Activated naive CD4-positive, alpha-beta T cell treated with anti-CD3 and anti-CD28 coated beads, Interleukin-2, amount 10 ng/mL, durations not matched to agents 7 days and 5 days (primary cell): Measurements from ENCODE around the gene IBSP.

ENCODE experiments used
- CTCF ChIA-PET: fragments of 350-600 bp; sonication (Branson Sonifier 250); formaldehyde crosslinking; loops from one replicate; lab custom pipeline; 2021; ENCODE audit warnings: antibody characterized with exemption; lab: Charles Lee
- DNase-seq: peaks from one replicate; pipeline ENCODE4 v3.0.0-alpha.2; 2020
- H3K27ac Mint-ChIP-seq: one replicate; pipeline ENCODE4 v1.8.0; 2021; ENCODE audit warnings: mild to moderate bottlenecking, moderate library complexity, mixed read lengths
- H3K27me3 Mint-ChIP-seq: one replicate; pipeline ENCODE4 v1.8.0; 2021; ENCODE audit warnings: mild to moderate bottlenecking, mixed read lengths
- H3K36me3 Mint-ChIP-seq: one replicate; pipeline ENCODE4 v1.8.0; 2021; ENCODE audit warnings: mixed read lengths
- H3K4me1 Mint-ChIP-seq: one replicate; pipeline ENCODE4 v1.8.0; 2021; ENCODE audit warnings: mixed read lengths
- H3K4me3 Mint-ChIP-seq: one replicate; pipeline ENCODE4 v1.8.0; 2021; ENCODE audit warnings: mild to moderate bottlenecking, moderate library complexity, mixed read lengths
- H3K9me3 Mint-ChIP-seq: one replicate; pipeline ENCODE4 v1.8.0; 2021; ENCODE audit warnings: mixed read lengths

Gene IBSP, protein sequence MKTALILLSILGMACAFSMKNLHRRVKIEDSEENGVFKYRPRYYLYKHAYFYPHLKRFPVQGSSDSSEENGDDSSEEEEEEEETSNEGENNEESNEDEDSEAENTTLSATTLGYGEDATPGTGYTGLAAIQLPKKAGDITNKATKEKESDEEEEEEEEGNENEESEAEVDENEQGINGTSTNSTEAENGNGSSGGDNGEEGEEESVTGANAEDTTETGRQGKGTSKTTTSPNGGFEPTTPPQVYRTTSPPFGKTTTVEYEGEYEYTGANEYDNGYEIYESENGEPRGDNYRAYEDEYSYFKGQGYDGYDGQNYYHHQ

DNA sequence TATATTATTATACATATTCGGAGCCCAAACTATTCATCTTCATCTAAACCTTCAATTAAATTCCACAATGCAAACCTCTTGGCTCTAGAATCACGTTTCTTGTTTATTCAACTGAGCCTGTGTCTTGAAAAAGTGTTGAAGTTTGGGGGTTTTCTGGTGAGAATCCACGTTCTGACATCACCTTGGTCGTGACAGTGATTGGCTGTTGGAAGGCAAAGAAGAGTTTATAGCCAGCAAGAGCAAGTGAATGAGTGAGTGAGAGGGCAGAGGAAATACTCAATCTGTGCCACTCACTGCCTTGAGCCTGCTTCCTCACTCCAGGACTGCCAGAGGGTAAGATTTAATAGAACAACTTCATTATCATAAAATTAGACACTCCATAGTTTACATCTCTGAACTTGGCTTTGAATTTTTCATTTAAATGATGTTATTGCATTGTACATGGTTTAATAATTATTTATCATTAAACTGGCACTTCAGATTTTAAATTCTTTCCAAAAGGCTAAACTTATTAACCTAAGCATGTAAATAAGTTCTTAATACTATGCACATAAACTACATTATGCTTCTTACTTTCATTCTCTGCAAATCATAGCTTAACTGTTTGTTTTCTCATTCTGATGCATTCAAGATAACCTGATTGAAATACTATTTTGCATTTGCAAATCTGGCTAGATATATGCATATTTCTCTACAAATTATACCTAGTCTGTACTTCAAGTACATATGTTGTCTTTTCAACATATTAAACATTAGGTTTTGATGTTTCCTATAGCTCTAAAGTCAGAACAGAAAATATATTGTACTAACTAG, at the start of gene IBSP:
Gene IBSP (plus strand): TSS at position 254 of the 813 bp plus-strand sequence. CDS start 2,808 bp downstream, outside the sequence.
- CTCF ChIA-PET, result no interaction called here
- Mint-ChIP-seq H3K4me3 (no peak within 1 kb of the TSS), H3K4me1 (no peaks in the 10 kb centered on the region), H3K27ac (no peak within 1 kb of the TSS), H3K27me3 (no peaks in the 10 kb centered on the region), H3K9me3 (no peaks in the 10 kb centered on the region), H3K36me3 (no peaks in the 10 kb centered on the region)
- no peak for DNase-seq

DNA sequence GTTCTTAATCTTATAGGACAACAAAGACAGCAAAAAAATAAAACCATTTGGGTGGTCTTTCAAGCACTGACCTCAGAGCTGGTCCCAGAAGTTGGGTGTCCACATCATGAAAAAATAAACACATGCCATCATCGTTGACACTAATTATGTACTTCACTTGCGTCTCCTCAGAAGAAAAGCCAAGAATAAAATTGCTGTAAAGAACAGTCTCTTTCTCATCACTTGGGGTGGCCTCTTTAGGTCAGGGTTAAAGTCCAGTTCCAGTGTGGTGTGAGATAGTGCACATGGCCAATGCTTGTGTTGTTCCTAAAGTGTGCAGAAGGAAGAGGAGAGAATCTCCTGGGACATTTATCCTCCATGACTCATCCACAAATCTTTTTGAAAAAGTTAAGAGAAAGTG, 49.5 kb upstream of the IBSP start:
- Mint-ChIP-seq H3K36me3 (no peaks in the 10 kb centered on the region), H3K27me3 (no peaks in the 10 kb centered on the region), H3K9me3 (no peaks in the 10 kb centered on the region), H3K4me3 (no peak overlapping the region), H3K27ac (no peak overlapping the region), H3K4me1 (no peaks in the 10 kb centered on the region)
- DNase-seq, result no peak
- CTCF ChIA-PET, result no interaction called here

DNA sequence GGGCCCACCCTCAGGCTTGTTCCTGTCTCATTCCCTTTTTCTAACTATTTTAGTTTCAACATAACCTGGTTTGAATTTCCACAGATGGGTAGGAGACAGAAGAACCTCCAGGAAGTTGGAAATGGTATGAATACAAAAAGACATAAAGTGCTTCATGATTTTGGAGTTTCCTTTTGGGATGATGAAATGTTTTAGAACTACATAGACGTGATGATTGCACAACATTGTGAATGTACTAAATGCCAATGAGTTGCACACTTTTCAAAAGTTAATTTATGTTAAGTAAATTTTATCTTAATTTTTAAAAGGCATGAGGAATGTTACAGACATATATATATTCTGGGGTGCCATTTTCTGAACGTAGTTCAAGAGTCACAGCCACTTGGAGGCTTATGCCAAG, 41.1 kb upstream of the IBSP start:
- Mint-ChIP-seq H3K4me3 (no peak overlapping the region), H3K27ac (no peak overlapping the region), H3K4me1 (no peaks in the 10 kb centered on the region), H3K27me3 (no peaks in the 10 kb centered on the region), H3K36me3 (no peaks in the 10 kb centered on the region), H3K9me3 (no peaks in the 10 kb centered on the region)
- CTCF ChIA-PET, result no interaction called here
- DNase-seq, result no peak

DNA sequence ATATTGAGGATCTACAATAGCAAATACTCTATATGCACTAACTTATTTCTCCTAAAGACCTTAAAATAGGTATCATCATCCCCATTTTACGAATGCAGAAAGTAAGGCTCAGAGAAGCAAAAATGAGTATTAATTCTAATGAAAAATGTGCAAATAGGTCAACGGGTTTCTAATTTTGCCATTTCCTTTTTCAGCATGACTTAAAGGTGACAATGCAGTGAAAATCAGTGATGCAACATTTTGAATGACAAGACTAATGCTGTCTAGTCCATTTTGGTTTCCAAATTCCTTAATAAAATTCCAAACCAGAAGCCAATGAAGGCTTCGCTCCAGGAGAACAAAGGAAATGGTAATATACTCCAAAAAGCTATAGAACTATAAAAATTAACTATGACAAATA, 37.0 kb upstream of the IBSP start:
- no peak overlapping the region for H3K4me3 Mint-ChIP-seq
- H3K36me3 Mint-ChIP-seq, result no peaks in the 10 kb centered on the region
- CTCF ChIA-PET, result no interaction called here
- H3K27ac Mint-ChIP-seq, result no peak overlapping the region
- no peaks in the 10 kb centered on the region for H3K27me3 Mint-ChIP-seq
- no peaks in the 10 kb centered on the region for H3K4me1 Mint-ChIP-seq
- DNase-seq, result no peak
- no peaks in the 10 kb centered on the region for H3K9me3 Mint-ChIP-seq

DNA sequence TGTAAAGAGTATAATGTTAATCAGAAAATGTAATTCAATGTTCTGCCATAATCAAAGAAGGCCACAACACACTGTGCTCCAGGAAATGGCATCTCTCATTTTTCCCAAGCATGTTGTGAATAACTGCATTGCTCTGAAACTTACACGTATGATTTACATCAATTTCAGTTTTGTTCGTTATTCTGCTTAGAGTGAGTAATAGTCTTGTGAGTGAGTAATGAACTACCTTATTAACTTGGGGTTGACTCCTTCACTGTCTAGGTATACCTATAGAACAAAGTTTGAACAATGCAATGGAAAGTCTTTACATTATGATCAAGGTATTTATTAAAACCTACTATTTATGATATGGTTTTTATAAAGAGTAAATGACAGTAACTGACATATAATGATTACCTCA, 17.8 kb upstream of the IBSP start:
- no peaks in the 10 kb centered on the region for H3K9me3 Mint-ChIP-seq
- H3K4me3 Mint-ChIP-seq, result no peak overlapping the region
- no peaks in the 10 kb centered on the region for H3K4me1 Mint-ChIP-seq
- H3K36me3 Mint-ChIP-seq, result no peaks in the 10 kb centered on the region
- H3K27me3 Mint-ChIP-seq, result peaks cover 3% of the 10 kb centered on the region
- DNase-seq, result no peak
- CTCF ChIA-PET, result no interaction called here
- H3K27ac Mint-ChIP-seq, result no peak overlapping the region

DNA sequence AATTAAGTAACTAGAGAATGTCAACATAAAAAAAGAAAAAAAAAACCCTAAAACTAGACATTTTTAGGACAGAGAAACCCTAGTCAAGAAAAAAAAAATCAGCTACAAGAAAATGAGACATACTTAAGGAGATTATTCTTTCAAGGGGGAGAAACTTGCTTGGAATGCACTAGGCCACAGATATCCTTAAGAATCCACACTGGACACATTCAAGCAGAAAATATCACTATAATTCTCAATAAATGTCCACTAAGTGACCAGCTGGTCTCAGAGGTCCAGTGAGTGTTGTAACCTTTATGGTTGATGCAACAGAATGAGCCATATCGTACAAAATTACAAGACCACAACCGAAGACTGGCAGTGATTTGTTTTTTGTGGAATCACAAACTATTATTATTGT, 15.6 kb upstream of the IBSP start:
- no peak for DNase-seq
- CTCF ChIA-PET, result no interaction called here
- Mint-ChIP-seq H3K4me3 (no peak overlapping the region), H3K27me3 (peaks cover 3% of the 10 kb centered on the region), H3K27ac (no peak overlapping the region), H3K4me1 (no peaks in the 10 kb centered on the region), H3K9me3 (no peaks in the 10 kb centered on the region), H3K36me3 (no peaks in the 10 kb centered on the region)

DNA sequence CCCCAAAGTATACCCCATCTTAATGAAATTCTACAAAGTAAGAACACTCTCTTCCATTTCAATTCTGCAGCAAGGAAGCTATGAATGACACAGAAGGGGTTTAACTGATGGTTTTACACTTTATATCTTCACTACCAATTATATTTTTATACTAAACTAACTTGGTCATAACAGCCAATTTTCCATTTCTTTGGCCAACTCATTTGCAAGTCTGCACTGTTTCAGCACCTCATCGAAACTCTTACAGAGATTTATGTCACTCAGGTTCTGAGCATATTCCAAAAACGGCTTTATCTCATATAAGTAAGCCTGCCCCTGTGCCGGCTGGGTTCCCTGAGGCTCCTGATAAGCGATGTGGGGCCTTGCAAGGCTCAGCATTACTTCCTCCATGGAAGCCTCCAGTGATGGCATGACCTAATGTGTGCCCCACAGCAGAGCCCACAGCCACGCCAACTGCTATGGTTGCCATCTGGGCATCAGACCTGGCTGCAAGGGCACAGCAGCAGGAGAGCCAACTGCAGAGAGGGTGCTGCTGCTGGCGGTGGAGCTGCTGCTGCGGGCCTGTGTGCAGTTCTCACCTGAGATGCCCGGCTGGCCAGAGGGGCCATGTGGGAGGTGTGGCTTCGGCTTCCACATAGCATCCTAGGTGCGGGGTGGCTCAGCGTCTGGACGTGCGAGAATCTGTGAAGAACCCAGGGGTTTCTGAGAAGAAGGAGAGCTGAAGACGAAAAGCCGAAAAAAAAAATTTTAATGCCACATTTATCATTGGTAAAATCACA, 13.4 kb upstream of the IBSP start:
- Mint-ChIP-seq H3K9me3 (no peaks in the 10 kb centered on the region), H3K27me3 (peaks cover 3% of the 10 kb centered on the region), H3K4me3 (no peak overlapping the region), H3K4me1 (no peaks in the 10 kb centered on the region), H3K27ac (no peak overlapping the region), H3K36me3 (no peaks in the 10 kb centered on the region)
- CTCF ChIA-PET, result interaction anchor here (0.6 kb wide), 1 partner anchor 63 kb away, joined by 3 read pairs; no protein-coding TSS in a partner anchor
- no peak for DNase-seq

DNA sequence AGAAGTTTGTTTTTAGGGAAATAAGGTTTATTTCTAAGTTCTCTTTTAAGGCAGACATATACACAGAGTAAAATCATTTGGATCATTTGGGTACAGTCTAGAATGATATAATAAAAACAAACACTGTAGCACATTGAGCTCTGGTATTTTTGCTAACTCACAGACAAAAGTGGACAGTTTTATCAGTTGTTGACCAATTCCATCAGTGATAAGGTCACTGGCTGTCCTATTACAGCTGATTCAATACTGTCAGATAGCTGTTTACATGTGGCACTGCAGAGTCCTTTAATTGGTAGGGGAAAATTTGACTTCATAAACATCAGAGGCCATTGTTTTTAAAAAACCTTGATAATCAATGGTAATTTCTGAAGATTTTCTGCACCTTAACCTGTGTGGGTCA, 3.5 kb downstream of the IBSP start:
- Mint-ChIP-seq H3K27ac (no peak overlapping the region), H3K9me3 (no peaks in the 10 kb centered on the region), H3K27me3 (no peaks in the 10 kb centered on the region), H3K36me3 (no peaks in the 10 kb centered on the region), H3K4me3 (no peak overlapping the region), H3K4me1 (no peaks in the 10 kb centered on the region)
- DNase-seq, result no peak
- CTCF ChIA-PET, result no interaction called here

DNA sequence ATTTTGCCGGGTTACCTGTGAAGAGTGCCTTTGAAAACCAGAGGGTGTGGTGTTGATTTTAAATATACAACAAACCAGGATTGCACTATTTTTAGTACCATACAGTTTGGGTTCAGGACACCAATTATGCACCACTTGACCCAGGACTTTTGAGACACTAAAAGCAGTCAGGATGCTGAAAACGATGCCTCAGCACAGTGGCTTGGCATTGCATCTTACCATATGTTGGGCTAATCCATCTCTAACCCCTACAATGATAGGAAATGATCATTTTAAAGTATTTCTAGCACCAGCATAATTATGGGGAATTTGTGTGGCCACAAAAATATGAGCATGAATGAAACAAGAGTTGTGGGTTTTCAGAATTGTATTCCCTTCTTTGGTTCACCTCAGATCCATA, 4.1 kb downstream of the IBSP start:
- Mint-ChIP-seq H3K36me3 (no peaks in the 10 kb centered on the region), H3K4me3 (no peak overlapping the region), H3K27me3 (no peaks in the 10 kb centered on the region), H3K4me1 (no peaks in the 10 kb centered on the region), H3K9me3 (no peaks in the 10 kb centered on the region), H3K27ac (no peak overlapping the region)
- CTCF ChIA-PET, result no interaction called here
- no peak for DNase-seq

DNA sequence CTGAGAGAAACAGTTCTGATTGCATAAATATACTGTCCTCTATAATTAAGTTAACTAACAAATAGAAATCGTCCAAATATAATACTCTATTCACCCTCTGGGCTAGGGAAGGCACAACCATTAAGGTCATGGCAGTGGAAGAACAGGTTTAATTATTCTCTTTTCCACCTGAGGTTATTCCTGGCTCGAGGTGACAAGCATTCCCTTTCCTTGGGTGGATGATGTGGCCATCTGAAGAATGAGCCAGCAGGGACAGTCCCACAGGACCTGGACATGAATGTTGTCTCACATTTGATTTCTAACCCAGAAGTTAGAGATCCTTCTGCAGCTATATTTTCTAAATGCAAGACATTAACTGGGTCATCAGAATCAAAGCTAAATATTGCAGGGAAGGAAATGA, 5.5 kb downstream of the IBSP start:
- CTCF ChIA-PET, result no interaction called here
- DNase-seq, result no peak
- no peaks in the 10 kb centered on the region for H3K4me1 Mint-ChIP-seq
- H3K36me3 Mint-ChIP-seq, result no peaks in the 10 kb centered on the region
- no peak overlapping the region for H3K27ac Mint-ChIP-seq
- H3K4me3 Mint-ChIP-seq, result no peak overlapping the region
- H3K27me3 Mint-ChIP-seq, result no peaks in the 10 kb centered on the region
- H3K9me3 Mint-ChIP-seq, result no peaks in the 10 kb centered on the region

DNA sequence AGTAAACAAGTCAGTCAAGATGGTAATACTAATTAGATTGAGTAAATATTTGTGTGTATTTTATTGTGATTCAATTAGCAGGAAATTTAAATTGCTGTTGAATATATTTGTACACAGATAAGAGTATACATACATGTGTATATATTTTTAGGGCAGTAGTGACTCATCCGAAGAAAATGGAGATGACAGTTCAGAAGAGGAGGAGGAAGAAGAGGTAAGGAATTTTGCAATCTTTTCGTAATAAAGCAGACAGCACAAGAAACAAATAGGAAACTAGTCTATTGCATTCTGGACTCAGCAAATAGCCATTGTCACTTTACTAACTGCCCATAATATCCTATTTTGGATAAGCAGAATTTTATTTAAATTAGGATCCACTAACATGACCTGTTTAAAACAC, 6.6 kb downstream of the IBSP start:
- no peaks in the 10 kb centered on the region for H3K36me3 Mint-ChIP-seq
- H3K4me3 Mint-ChIP-seq, result no peak overlapping the region
- CTCF ChIA-PET, result no interaction called here
- no peaks in the 10 kb centered on the region for H3K9me3 Mint-ChIP-seq
- H3K27me3 Mint-ChIP-seq, result no peaks in the 10 kb centered on the region
- DNase-seq, result no peak
- H3K4me1 Mint-ChIP-seq, result no peaks in the 10 kb centered on the region
- no peak overlapping the region for H3K27ac Mint-ChIP-seq

DNA sequence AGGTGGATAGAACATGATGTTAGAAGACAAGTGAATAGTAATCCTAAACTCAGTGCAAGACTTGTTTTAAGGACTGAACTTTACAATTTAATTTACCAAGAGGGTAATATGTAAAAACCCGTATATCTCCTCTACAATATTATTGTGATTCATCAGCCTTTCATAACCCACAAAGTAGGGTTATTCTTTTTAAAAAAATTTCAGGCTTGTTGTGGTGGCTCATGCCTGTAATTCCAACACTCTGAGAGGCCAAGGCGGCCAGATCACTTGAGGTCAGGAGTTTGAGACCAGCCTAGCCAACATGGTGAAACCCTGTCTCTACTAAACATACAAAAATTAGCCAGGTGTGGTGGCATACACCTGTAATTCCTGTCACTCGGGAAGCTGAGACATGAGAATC, 7.2 kb downstream of the IBSP start:
- Mint-ChIP-seq H3K4me1 (no peaks in the 10 kb centered on the region), H3K27me3 (no peaks in the 10 kb centered on the region), H3K36me3 (no peaks in the 10 kb centered on the region), H3K9me3 (no peaks in the 10 kb centered on the region), H3K27ac (no peak overlapping the region), H3K4me3 (no peak overlapping the region)
- no peak for DNase-seq
- CTCF ChIA-PET, result no interaction called here

DNA sequence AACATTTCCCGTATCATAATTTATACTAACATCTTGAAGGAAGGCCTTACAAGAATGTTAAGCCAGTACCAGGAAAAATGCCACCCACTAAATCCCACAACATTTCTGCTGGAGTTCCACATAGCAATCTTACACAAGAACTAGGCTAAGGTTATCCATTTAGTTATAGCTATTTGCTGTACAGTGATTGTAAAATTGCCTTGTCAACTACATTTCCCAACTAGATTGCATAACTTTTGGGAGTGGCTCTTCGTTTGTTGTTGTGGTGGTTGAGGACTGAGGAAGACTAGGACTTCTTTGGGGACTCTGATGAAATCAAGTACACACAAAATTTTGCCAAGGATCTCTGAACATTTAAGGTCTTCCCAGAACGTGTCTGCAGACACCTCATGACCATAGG, 8.0 kb downstream of the IBSP start:
- Mint-ChIP-seq H3K27ac (no peak overlapping the region), H3K27me3 (no peaks in the 10 kb centered on the region), H3K36me3 (no peaks in the 10 kb centered on the region), H3K4me3 (no peak overlapping the region), H3K4me1 (no peaks in the 10 kb centered on the region), H3K9me3 (no peaks in the 10 kb centered on the region)
- CTCF ChIA-PET, result no interaction called here
- no peak for DNase-seq

DNA sequence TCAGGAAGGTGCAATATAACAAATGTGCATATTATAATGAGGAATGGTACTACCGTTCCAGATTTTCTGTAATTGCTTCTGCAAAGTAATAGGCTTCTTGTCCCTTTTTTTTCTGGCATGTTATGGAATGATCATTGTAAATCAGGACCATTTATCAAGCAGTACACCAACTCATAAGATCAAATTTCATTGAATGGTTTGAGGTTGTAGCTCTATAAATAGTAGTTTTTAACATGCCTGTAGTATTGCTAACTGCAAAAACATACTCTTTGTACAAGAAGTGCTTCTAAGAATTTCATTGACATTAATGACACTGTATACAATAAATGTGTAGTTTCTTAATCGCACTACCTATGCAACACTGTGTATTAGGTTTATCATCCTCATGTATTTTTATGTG, 12.6 kb downstream of the IBSP start:
- no peak for DNase-seq
- no peak overlapping the region for H3K4me3 Mint-ChIP-seq
- no peak overlapping the region for H3K27ac Mint-ChIP-seq
- H3K27me3 Mint-ChIP-seq, result no peaks in the 10 kb centered on the region
- no peaks in the 10 kb centered on the region for H3K4me1 Mint-ChIP-seq
- no peaks in the 10 kb centered on the region for H3K9me3 Mint-ChIP-seq
- CTCF ChIA-PET, result no interaction called here
- H3K36me3 Mint-ChIP-seq, result no peaks in the 10 kb centered on the region
